Muscle layer of duodenum (tissue), 2 donors: ENCODE measurements around the gene LY6G6C.

ENCODE experiments used
- H3K27ac ChIP-seq: one replicate; pipeline ENCODE4 v1.7.0; 2013; ENCODE audit warnings: mild to moderate bottlenecking, low read length
- H3K27me3 ChIP-seq: one replicate; pipeline ENCODE4 v1.7.0; 2013; ENCODE audit warnings: low read depth, mild to moderate bottlenecking, control low read depth, low read length
- H3K36me3 ChIP-seq, 2 donors: one replicate each; pipeline ENCODE4 v1.7.0; 2013; ENCODE audit warnings: low read length in 2 of 2, control low read depth in 1 of 2, mild to moderate bottlenecking in 1 of 2; ENCODE audit not compliant: insufficient read depth in 2 of 2, control insufficient read depth in 1 of 2
- H3K4me1 ChIP-seq, 2 donors: one replicate each; pipeline ENCODE4 v1.7.0; 2013; ENCODE audit warnings: low read length in 2 of 2, mild to moderate bottlenecking in 2 of 2, control low read depth in 1 of 2, moderate library complexity in 1 of 2; ENCODE audit not compliant: insufficient read depth in 2 of 2, control insufficient read depth in 1 of 2
- H3K4me3 ChIP-seq, 2 donors: one replicate each; pipeline ENCODE4 v1.7.0; 2013; ENCODE audit warnings: low read length in 2 of 2, low read depth in 1 of 2, mild to moderate bottlenecking in 1 of 2
- H3K9me3 ChIP-seq, 2 donors: one replicate each; pipeline ENCODE4 v1.7.0; 2013; ENCODE audit warnings: low read length in 2 of 2, control low read depth in 1 of 2, mild to moderate bottlenecking in 1 of 2; ENCODE audit not compliant: control insufficient read depth in 1 of 2
- donor health status: healthy.

LY6G6C gene

GRCh38 chr6:31739639-31740396 lies 18.3 kb upstream of the LY6G6C start, which contains the start of gene MSH5:
MSH5 (plus strand) TSS chr6:31740005; CDS start chr6:31740467, 462 bp downstream.
- Histone ChIP-seq H3K36me3 (peaks cover 0 to 16% of the 10 kb centered on the region in 2 donors), H3K9me3 (no peaks in the 10 kb centered on the region), H3K27me3 (no peaks in the 10 kb centered on the region), H3K4me1 (peaks cover 0 to 12% of the 10 kb centered on the region in 2 donors), H3K4me3 (peak within 1 kb of the TSS; percentile 68 to 94), H3K27ac (peak within 1 kb of the TSS; percentile 100)

- Histone ChIP-seq H3K4me1 (peaks cover 4 to 28% of the 10 kb centered on the region in 2 donors), H3K27ac (peak overlapping the region; percentile 100), H3K27me3 (no peaks in the 10 kb centered on the region), H3K4me3 (peak overlapping the region; percentile 19 to 27), H3K36me3 (peaks cover 12 to 28% of the 10 kb centered on the region in 2 donors), H3K9me3 (no peaks in the 10 kb centered on the region)
Measured at GRCh38 chr6:31737991-31738979, 16.7 kb upstream of the LY6G6C start.

- peak overlapping the region; percentile 27 to 92 for H3K4me3 ChIP-seq
- H3K36me3 ChIP-seq = peaks cover 16 to 35% of the 10 kb centered on the region in 2 donors
- no peaks in the 10 kb centered on the region for H3K27me3 ChIP-seq
- peak overlapping the region; percentile 100 for H3K27ac ChIP-seq
- peaks cover 4 to 32% of the 10 kb centered on the region in 2 donors for H3K4me1 ChIP-seq
- no peaks in the 10 kb centered on the region for H3K9me3 ChIP-seq
Measured at GRCh38 chr6:31737315-31737990, 15.9 kb upstream of the LY6G6C start.

GRCh38 chr6:31736768-31737314 lies 15.3 kb upstream of the LY6G6C start:
- Histone ChIP-seq H3K4me3 (peak overlapping the region; percentile 92 to 100), H3K36me3 (peaks cover 23 to 39% of the 10 kb centered on the region in 2 donors), H3K4me1 (peaks cover 4 to 38% of the 10 kb centered on the region in 2 donors), H3K27ac (peak overlapping the region; percentile 100), H3K9me3 (no peaks in the 10 kb centered on the region), H3K27me3 (no peaks in the 10 kb centered on the region)

GRCh38 chr6:31736021-31736767 lies 14.6 kb upstream of the LY6G6C start, which contains the start of gene CLIC1:
CLIC1 (minus strand) TSS chr6:31736530; CDS start chr6:31736300, 230 bp downstream.
- H3K4me1 ChIP-seq = peaks cover 4 to 40% of the 10 kb centered on the region in 2 donors
- H3K27me3 ChIP-seq = no peaks in the 10 kb centered on the region
- H3K36me3 ChIP-seq = peaks cover 29 to 42% of the 10 kb centered on the region in 2 donors
- H3K27ac ChIP-seq = peak within 1 kb of the TSS; percentile 100
- H3K4me3 ChIP-seq = peak within 1 kb of the TSS; percentile 92 to 100
- no peaks in the 10 kb centered on the region for H3K9me3 ChIP-seq

GRCh38 chr6:31734821-31735406 lies 13.4 kb upstream of the LY6G6C start:
- Histone ChIP-seq H3K9me3 (no peaks in the 10 kb centered on the region), H3K4me1 (peaks cover 4 to 41% of the 10 kb centered on the region in 2 donors), H3K27ac (peak overlapping the region; percentile 100), H3K36me3 (peaks cover 35 to 47% of the 10 kb centered on the region in 2 donors), H3K27me3 (no peaks in the 10 kb centered on the region), H3K4me3 (peak overlapping the region; percentile 92 to 100)

GRCh38 chr6:31734247-31734820 lies 12.8 kb upstream of the LY6G6C start:
- peak overlapping the region; percentile 92 to 100 for H3K4me3 ChIP-seq
- H3K27ac ChIP-seq = peak overlapping the region; percentile 100
- H3K4me1 ChIP-seq = peaks cover 4 to 41% of the 10 kb centered on the region in 2 donors
- peaks cover 35 to 47% of the 10 kb centered on the region in 2 donors for H3K36me3 ChIP-seq
- no peaks in the 10 kb centered on the region for H3K27me3 ChIP-seq
- H3K9me3 ChIP-seq = no peaks in the 10 kb centered on the region

GRCh38 chr6:31733734-31734133 lies 12.2 kb upstream of the LY6G6C start:
- H3K9me3 ChIP-seq = no peaks in the 10 kb centered on the region
- peak overlapping the region; percentile 100 for H3K27ac ChIP-seq
- H3K36me3 ChIP-seq = peaks cover 35 to 47% of the 10 kb centered on the region in 2 donors
- peak overlapping the region; percentile 92 to 100 for H3K4me3 ChIP-seq
- peaks cover 4 to 44% of the 10 kb centered on the region in 2 donors for H3K4me1 ChIP-seq
- no peaks in the 10 kb centered on the region for H3K27me3 ChIP-seq

GRCh38 chr6:31732029-31732428 lies 10.5 kb upstream of the LY6G6C start:
- H3K4me1 ChIP-seq = peaks cover 4 to 53% of the 10 kb centered on the region in 2 donors
- peaks cover 35 to 53% of the 10 kb centered on the region in 2 donors for H3K36me3 ChIP-seq
- no peak overlapping the region for H3K27ac ChIP-seq
- H3K4me3 ChIP-seq = no peak overlapping the region
- no peaks in the 10 kb centered on the region for H3K9me3 ChIP-seq
- no peaks in the 10 kb centered on the region for H3K27me3 ChIP-seq
